GM12878 (cell line): Measurements from ENCODE around the gene GOSR2. TPM values are rescaled to one million over a fixed set of nuclear protein-coding genes. Genes with fewer than 3 reads are reported as not detected.

Source experiments
- ATAC-seq: fragments of 200-7000 bp; cut with Tn5 transposase; 3 replicates; pipeline ENCODE4 v1.9.1; 2020; ENCODE audit warnings: mild to moderate bottlenecking, moderate library complexity
- BruUV-seq: library from RNA; stranded (reverse); fragments of 400-500 nt; replicated peaks from 2 replicates; lab custom pipeline; 2021; lab: Mats Ljungman, UMichigan
- CTCF ChIA-PET: fragments of 300-600 bp; sonication (Branson Sonifier 250); formaldehyde crosslinking; extraction: SDS; loops from one replicate; lab custom pipeline; 2021; ENCODE audit warnings: inconsistent platforms; lab: Yijun Ruan, JAX
- POLR2A ChIA-PET: fragments of 350-600 bp; formaldehyde crosslinking; extraction: SDS; loops from one replicate; lab custom pipeline; 2021; ENCODE audit warnings: inconsistent platforms; lab: Charles Lee
- RAD21 ChIA-PET: fragments of 300-600 bp; sonication (Branson Sonifier 250); formaldehyde crosslinking; loops from one replicate; lab custom pipeline; 2023; ENCODE audit warnings: antibody characterized with exemption; ENCODE audit not compliant: unreplicated experiment; lab: Charles Lee
- SMC1A ChIA-PET: fragments of 300-600 bp; sonication (Branson Sonifier 250); formaldehyde crosslinking; loops from one replicate; lab custom pipeline; 2023; ENCODE audit not compliant: unreplicated experiment, uncharacterized antibody; lab: Charles Lee
- DNase-seq: peaks from one replicate; pipeline ENCODE4 v3.0.0-alpha.2; 2011; ENCODE audit warnings: low read depth, low spot score
- FAIRE-seq: peaks from 3 replicates; lab custom pipeline; 2011; peaks lifted over from hg19 to GRCh38; lab: Jason Lieb, UNC
- H2AFZ ChIP-seq: 2 replicates; pipeline ENCODE4 v1.6.0; 2011; ENCODE audit warnings: low read depth, low read length, control low read depth; ENCODE audit not compliant: control insufficient read depth
- H3K27ac ChIP-seq: 2 replicates; pipeline ENCODE4 v1.5.1; 2011; ENCODE audit warnings: control low read depth; ENCODE audit not compliant: control insufficient read depth, insufficient read depth
- H3K27me3 ChIP-seq, 2 experiments: replicated peaks in 1 of 2; 2 replicates each; pipeline versions ENCODE4 v1.6.0 to v1.6.1; 2011; ENCODE audit warnings: low read length in 1 of 2; ENCODE audit not compliant: control insufficient read depth in 2 of 2, insufficient read depth in 2 of 2
- H3K36me3 ChIP-seq, 2 experiments: 2 replicates each; pipeline ENCODE4 v1.5.1; 2011; ENCODE audit warnings: low read length in 1 of 2; ENCODE audit not compliant: control insufficient read depth in 2 of 2, insufficient read depth in 2 of 2
- H3K4me1 ChIP-seq: 2 replicates; pipeline ENCODE4 v1.6.1; 2011; ENCODE audit warnings: mild to moderate bottlenecking, low read length, moderate library complexity, mixed read lengths; ENCODE audit not compliant: control insufficient read depth, insufficient read depth
- H3K4me2 ChIP-seq: 2 replicates; pipeline ENCODE4 v1.6.0; 2011; ENCODE audit warnings: control low read depth; ENCODE audit not compliant: control insufficient read depth, insufficient read depth
- H3K4me3 ChIP-seq: fragments of 200-600 bp; sonication (generic); 2 replicates; pipeline ENCODE4 v1.5.1; 2016
- H3K79me2 ChIP-seq: 2 replicates; pipeline ENCODE4 v1.6.0; 2011; ENCODE audit warnings: low read length; ENCODE audit not compliant: control insufficient read depth, insufficient read depth
- H3K9ac ChIP-seq: 2 replicates; pipeline ENCODE4 v1.8.0; 2011; ENCODE audit warnings: low read length, control low read depth, mixed read lengths; ENCODE audit not compliant: control insufficient read depth, insufficient read depth
- H3K9me3 ChIP-seq: replicated peaks from 3 replicates; pipeline ENCODE4 v1.5.1; 2011; ENCODE audit warnings: mild to moderate bottlenecking, low read length; ENCODE audit not compliant: control insufficient read depth, insufficient read depth
- H4K20me1 ChIP-seq: 2 replicates; pipeline ENCODE4 v1.6.0; 2011; ENCODE audit not compliant: control insufficient read depth, insufficient read depth
- BHLHE40 ChIP-seq, 2 experiments: fragments of 450-650 bp in 1 of 2; IDR thresholded peaks; 2 replicates each; pipeline ENCODE4 v1.6.1; 2011 to 2017; ENCODE audit warnings: low read depth in 2 of 2, borderline replicate concordance in 1 of 2, improper control_type of control experiment in 1 of 2, low read length in 1 of 2, mild to moderate bottlenecking in 1 of 2
- BMI1 ChIP-seq: fragments of 450-650 bp; IDR thresholded peaks from 2 replicates; pipeline ENCODE4 v1.6.1; 2016; ENCODE audit warnings: mild to moderate bottlenecking, moderate library complexity, borderline replicate concordance
- ELK1 ChIP-seq: IDR thresholded peaks from 2 replicates; pipeline ENCODE4 v1.6.1; 2012; ENCODE audit warnings: low read depth, low read length, improper control_type of control experiment
- ESRRA ChIP-seq: IDR thresholded peaks from 2 replicates; pipeline ENCODE4 v1.6.1; 2012; ENCODE audit warnings: mild to moderate bottlenecking, low read length, improper control_type of control experiment
- IRF4 ChIP-seq: IDR thresholded peaks from 2 replicates; pipeline ENCODE4 v1.6.1; 2011; ENCODE audit warnings: low read depth, low read length
- LARP7 ChIP-seq: fragments of 450-650 bp; IDR thresholded peaks from 2 replicates; pipeline ENCODE4 v1.6.1; 2017; ENCODE audit warnings: mild to moderate bottlenecking
- MAX ChIP-seq: IDR thresholded peaks from 2 replicates; pipeline ENCODE4 v1.6.1; 2012; ENCODE audit warnings: low read depth, low read length, improper control_type of control experiment
- MYB ChIP-seq: fragments of 150-350 bp; IDR thresholded peaks from 2 replicates; pipeline ENCODE4 v1.6.1; 2014; ENCODE audit warnings: mild to moderate bottlenecking, low read depth, low read length, borderline replicate concordance
- PAX8 ChIP-seq: fragments of 450-650 bp; IDR thresholded peaks from 2 replicates; pipeline ENCODE4 v1.6.1; 2017; ENCODE audit warnings: mild to moderate bottlenecking, moderate library complexity
- SREBF1 ChIP-seq: IDR thresholded peaks from 2 replicates; pipeline ENCODE4 v1.6.1; 2012; ENCODE audit warnings: mild to moderate bottlenecking, low read length
- TCF7 ChIP-seq: IDR thresholded peaks from 2 replicates; pipeline ENCODE4 v1.6.1; 2014; ENCODE audit warnings: antibody characterized with exemption, borderline replicate concordance
- ZNF207 ChIP-seq: fragments of 450-650 bp; IDR thresholded peaks from 2 replicates; pipeline ENCODE4 v1.6.1; 2014; ENCODE audit warnings: antibody characterized with exemption, mild to moderate bottlenecking, borderline replicate concordance
- ZSCAN29 ChIP-seq: fragments of 450-650 bp; IDR thresholded peaks from 2 replicates; pipeline ENCODE4 v1.6.1; 2017; ENCODE audit warnings: mild to moderate bottlenecking, moderate library complexity
- WGBS: methylation state at CpG from one replicate; pipeline ENCODE4 v1.1.6; 2016; ENCODE audit warnings: low lambda C conversion rate; ENCODE audit not compliant: insufficient replicate concordance, insufficient coverage; ENCODE audit errors: missing lambda C conversion rate; 5-methylcytosine and 5-hydroxymethylcytosine counted together
- in situ Hi-C: fragments of 300-500 bp; cut with MboI; formaldehyde crosslinking; loops from 9 replicates; pipeline ENCODE4 v1.14.3; 2018; ENCODE audit warnings: mixed read lengths
- intact Hi-C: fragments of 100-400 bp; cut with micrococcal nuclease; formaldehyde crosslinking; loops from one replicate; pipeline ENCODE4 v1.14.2; 2022; ENCODE audit not compliant: unreplicated experiment
- polyA plus RNA-seq, 11 experiments: library from polyadenylated mRNA; depleted of rRNA in 4 of 11; unstranded in 6 of 11; stranded (reverse) in 5 of 11; fragments of >200 nt; fragmentation: Nextera tagmentation in 4 of 11; fragmentation: Illumina TruSeq in 1 of 11; extraction: Ambion mirVana in 4 of 11; extraction: Trizol in 1 of 11; gene quantifications; 1 replicate in 1 of 11; 2 replicates in 10 of 11; pipeline versions ENCODE4 v1.2.1 to v1.2.3, GENCODE V29; 2011 to 2016; ENCODE audit warnings: inconsistent platforms in 2 of 11, missing spikeins in 2 of 11, low read depth in 1 of 11
- total RNA-seq, 4 experiments: library from RNA; depleted of rRNA in 3 of 4; stranded (reverse); fragments of >200 nt in 3 of 4; fragmentation: Illumina TruSeq in 1 of 4; extraction: Trizol in 1 of 4; gene quantifications; 2 replicates each; pipeline versions ENCODE4 v1.2.1 to v1.2.3, GENCODE V29; 2013 to 2021
- TF ChIP-seq, protein P1 (sequence below): fragments of 450-650 bp; IDR thresholded peaks from 2 replicates; pipeline ENCODE4 v1.6.1; 2018; ENCODE audit warnings: mild to moderate bottlenecking, low read depth, moderate library complexity; ENCODE audit not compliant: partially characterized antibody
- TF ChIP-seq, protein P2 (sequence below): fragments of 450-650 bp; IDR thresholded peaks from 2 replicates; pipeline ENCODE4 v1.6.1; 2016; ENCODE audit warnings: mild to moderate bottlenecking, moderate library complexity, borderline replicate concordance

The GOSR2 gene
- total and polyA plus RNA-seq, 10 of the 15 experiments (the other 5 are each of a cell fraction or from before 2014, with no cell fraction given) = 30.1 to 64.5 (median 47.0) TPM

GRCh38 chr17:46984892-46985291 is 61.9 kb downstream of the GOSR2 start (continued):
- TF ChIP-seq LARP7 (no peak), MYB (no peak), ZSCAN29 (no peak)

DNA sequence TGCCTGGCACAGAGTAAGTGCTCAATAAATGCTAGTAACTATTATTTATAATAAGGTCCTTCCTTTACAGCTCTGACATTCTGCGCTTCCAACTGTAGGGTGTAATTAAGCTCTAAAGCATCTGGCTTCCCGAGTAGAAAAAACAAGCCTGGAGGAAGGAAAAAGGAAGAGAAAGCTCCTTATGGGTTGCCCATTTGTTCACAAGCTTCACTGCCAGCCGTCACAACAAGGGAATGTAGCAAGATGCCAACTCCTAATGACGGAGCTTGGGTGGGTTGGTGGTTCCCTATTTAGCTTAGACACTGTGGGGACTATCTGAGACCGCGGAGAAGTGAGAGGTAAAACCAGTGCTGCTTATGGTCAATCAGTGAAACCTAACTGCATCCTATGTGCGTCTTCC is 63.4 kb downstream of the GOSR2 start:
- H3K9ac ChIP-seq = no peak overlapping the region
- H3K36me3 ChIP-seq = no peaks in the 10 kb centered on the region
- RAD21 ChIA-PET = no interaction called here
- H3K4me2 ChIP-seq = no peak overlapping the region
- no peaks in the 10 kb centered on the region; a peak in 2 of 4 replicates for H3K27me3 ChIP-seq
- H3K9me3 ChIP-seq = no peaks in the 10 kb centered on the region
- no peaks in the 10 kb centered on the region; the same call in 1 of the 2 replicates for H3K4me1 ChIP-seq
- H3K79me2 ChIP-seq = no peaks in the 10 kb centered on the region
- intact Hi-C loops = no loop called here
- POLR2A ChIA-PET = no interaction called here
- H4K20me1 ChIP-seq = no peaks in the 10 kb centered on the region
- no peak overlapping the region for H3K4me3 ChIP-seq
- WGBS = 53% methylated on average over 7 of the region's 7 CpGs
- SMC1A ChIA-PET = no interaction called here
- DNase-seq (no peak), FAIRE-seq (no peak), ATAC-seq (no peak)
- H2AFZ ChIP-seq = no peak overlapping the region
- no peak overlapping the region for H3K27ac ChIP-seq
- in situ Hi-C loops = no loop called here
- CTCF ChIA-PET = interaction anchor here (1.0 kb wide), 1 partner anchor 629 kb away, joined by 3 read pairs; no protein-coding TSS in a partner anchor
- no TSS peak for BruUV-seq
- TF ChIP-seq PAX8 (no peak), BHLHE40 (IDR thresholded peaks at IDR 0.05; ENCODE audit: borderline replicate concordance in 1 of 2, low read depth in 2 of 2, low read length in 1 of 2) (no peak), BMI1 (no peak), ELK1 (no peak), SREBF1 (no peak), ESRRA (no peak), IRF4 (no peak), MAX (no peak), ZNF207 (no peak), TCF7 (no peak)
- TF ChIP-seq, protein P1, sequence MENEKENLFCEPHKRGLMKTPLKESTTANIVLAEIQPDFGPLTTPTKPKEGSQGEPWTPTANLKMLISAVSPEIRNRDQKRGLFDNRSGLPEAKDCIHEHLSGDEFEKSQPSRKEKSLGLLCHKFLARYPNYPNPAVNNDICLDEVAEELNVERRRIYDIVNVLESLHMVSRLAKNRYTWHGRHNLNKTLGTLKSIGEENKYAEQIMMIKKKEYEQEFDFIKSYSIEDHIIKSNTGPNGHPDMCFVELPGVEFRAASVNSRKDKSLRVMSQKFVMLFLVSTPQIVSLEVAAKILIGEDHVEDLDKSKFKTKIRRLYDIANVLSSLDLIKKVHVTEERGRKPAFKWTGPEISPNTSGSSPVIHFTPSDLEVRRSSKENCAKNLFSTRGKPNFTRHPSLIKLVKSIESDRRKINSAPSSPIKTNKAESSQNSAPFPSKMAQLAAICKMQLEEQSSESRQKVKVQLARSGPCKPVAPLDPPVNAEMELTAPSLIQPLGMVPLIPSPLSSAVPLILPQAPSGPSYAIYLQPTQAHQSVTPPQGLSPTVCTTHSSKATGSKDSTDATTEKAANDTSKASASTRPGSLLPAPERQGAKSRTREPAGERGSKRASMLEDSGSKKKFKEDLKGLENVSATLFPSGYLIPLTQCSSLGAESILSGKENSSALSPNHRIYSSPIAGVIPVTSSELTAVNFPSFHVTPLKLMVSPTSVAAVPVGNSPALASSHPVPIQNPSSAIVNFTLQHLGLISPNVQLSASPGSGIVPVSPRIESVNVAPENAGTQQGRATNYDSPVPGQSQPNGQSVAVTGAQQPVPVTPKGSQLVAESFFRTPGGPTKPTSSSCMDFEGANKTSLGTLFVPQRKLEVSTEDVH = no peak
- TF ChIP-seq, protein P2, sequence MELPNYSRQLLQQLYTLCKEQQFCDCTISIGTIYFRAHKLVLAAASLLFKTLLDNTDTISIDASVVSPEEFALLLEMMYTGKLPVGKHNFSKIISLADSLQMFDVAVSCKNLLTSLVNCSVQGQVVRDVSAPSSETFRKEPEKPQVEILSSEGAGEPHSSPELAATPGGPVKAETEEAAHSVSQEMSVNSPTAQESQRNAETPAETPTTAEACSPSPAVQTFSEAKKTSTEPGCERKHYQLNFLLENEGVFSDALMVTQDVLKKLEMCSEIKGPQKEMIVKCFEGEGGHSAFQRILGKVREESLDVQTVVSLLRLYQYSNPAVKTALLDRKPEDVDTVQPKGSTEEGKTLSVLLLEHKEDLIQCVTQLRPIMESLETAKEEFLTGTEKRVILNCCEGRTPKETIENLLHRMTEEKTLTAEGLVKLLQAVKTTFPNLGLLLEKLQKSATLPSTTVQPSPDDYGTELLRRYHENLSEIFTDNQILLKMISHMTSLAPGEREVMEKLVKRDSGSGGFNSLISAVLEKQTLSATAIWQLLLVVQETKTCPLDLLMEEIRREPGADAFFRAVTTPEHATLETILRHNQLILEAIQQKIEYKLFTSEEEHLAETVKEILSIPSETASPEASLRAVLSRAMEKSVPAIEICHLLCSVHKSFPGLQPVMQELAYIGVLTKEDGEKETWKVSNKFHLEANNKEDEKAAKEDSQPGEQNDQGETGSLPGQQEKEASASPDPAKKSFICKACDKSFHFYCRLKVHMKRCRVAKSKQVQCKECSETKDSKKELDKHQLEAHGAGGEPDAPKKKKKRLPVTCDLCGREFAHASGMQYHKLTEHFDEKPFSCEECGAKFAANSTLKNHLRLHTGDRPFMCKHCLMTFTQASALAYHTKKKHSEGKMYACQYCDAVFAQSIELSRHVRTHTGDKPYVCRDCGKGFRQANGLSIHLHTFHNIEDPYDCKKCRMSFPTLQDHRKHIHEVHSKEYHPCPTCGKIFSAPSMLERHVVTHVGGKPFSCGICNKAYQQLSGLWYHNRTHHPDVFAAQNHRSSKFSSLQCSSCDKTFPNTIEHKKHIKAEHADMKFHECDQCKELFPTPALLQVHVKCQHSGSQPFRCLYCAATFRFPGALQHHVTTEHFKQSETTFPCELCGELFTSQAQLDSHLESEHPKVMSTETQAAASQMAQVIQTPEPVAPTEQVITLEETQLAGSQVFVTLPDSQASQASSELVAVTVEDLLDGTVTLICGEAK = no peak
